ENCODE data around the gene ARMC3. TPM values are rescaled to one million over a fixed set of nuclear protein-coding genes. Genes with fewer than 3 reads are reported as not detected.
"Not testable (repeated sequence)": the region's sequence is repeated elsewhere in the genome, so short reads cannot be mapped to it uniquely, and the experiment has no call there.

The ARMC3 gene
- total RNA-seq, 1 donor: not detected

DNA sequence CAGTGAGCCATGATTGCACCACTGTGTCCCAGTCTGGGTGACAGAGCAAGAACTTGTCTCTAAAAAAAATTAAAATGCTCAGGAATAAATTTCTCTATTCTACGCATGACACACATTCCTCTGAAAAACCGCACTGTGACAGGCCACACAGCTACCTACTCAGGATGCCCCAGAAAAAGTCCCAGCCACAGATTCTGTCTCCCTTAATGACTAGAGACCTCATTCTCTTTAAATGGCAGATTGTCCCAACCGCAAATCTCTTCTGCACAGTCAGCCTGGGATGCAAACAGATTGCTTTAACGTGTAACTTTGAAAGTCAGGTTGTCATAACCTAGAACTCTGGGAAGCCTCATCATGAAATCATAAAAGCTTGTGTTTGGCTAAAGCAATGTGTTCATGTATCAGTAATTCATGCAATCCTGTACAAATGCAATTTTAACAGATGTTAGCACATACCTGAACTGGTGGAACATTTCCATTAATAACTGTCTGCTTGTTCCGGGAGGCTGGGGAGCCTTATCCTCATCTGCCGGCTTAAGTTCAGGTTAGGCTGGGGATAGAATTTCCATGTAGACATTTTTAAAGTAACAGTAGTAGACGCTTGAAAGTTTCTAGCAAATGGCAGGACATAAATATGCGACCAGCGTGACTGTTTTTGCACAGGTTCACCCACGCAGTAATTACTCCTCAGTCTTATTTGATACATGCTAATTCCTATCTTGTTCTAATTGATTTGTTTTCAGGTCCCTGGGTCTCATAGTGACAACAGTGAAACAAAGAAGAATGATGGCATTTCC, 141.4 kb downstream of the ARMC3 start:
- TF ChIP-seq, protein P1, sequence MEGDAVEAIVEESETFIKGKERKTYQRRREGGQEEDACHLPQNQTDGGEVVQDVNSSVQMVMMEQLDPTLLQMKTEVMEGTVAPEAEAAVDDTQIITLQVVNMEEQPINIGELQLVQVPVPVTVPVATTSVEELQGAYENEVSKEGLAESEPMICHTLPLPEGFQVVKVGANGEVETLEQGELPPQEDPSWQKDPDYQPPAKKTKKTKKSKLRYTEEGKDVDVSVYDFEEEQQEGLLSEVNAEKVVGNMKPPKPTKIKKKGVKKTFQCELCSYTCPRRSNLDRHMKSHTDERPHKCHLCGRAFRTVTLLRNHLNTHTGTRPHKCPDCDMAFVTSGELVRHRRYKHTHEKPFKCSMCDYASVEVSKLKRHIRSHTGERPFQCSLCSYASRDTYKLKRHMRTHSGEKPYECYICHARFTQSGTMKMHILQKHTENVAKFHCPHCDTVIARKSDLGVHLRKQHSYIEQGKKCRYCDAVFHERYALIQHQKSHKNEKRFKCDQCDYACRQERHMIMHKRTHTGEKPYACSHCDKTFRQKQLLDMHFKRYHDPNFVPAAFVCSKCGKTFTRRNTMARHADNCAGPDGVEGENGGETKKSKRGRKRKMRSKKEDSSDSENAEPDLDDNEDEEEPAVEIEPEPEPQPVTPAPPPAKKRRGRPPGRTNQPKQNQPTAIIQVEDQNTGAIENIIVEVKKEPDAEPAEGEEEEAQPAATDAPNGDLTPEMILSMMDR (IDR thresholded peaks at IDR 0.05; ENCODE audit: insufficient read depth, low read length): no peak
- H3K4me3 ChIP-seq (ENCODE audit: low read depth, low read length): no peak overlapping the region
- no peak for DNase-seq (ENCODE audit: low read depth)

DNA sequence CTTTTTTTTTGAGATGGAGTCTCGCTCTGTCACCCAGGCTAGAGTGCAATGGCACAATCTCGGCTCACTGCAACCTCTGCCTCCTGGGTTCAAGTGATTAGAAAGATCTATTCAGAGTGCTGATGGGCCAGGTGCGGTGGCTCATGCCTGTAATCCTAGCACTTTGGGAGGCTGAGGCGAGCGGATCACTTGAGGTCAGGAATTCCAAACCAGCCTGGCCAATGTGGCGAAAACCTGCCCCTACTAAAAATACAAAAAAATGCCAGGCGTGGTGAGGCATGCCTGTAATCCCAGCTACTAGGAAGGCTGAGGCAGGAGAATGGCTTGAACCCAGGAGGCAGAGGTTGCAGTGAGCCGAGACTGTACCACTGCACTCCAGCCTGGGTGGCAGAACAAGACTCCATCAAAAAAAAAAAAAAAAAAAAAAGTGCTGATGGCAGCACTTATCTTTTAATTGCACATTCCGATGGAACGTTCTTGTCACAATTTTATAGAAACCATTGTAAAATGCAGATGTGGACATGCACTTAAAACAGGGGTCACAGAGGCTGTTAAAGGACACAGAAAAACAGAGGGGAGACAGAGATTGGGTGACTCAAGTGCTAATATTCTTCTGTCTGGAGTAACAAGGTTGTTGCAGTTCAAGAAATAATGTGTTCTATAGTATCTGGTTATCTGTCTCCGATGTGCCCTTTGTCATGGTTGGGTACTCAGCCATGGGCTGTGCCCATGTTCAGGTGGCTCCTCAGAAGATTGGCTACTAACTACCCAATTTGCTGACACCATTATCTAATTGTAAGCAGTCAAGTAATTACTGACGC, 142.4 kb downstream of the ARMC3 start:
- not testable (repeated sequence) for H3K4me3 ChIP-seq (ENCODE audit: low read depth, low read length)

DNA sequence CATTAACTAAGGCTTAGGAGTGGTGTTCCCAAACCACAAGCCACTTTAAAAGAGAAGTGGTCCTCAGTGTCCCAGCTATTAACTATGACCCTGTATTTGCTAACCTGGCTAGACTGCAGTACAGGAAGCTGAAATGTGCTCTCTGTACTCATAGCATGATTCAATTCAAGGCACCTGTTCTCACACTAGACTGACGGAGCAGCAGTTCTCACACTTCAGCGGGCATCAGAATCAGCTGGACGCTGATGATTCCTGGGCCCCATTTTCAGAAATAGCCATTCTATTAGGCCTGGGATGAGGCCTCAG, 143.0 kb downstream of the ARMC3 start:
- TF ChIP-seq, protein P1 (IDR thresholded peaks at IDR 0.05; ENCODE audit: insufficient read depth, low read length): no peak
- no peak for DNase-seq (ENCODE audit: low read depth)
- no peak overlapping the region for H3K4me3 ChIP-seq (ENCODE audit: low read depth, low read length)

More for the DNA sequence above, 142.4 kb downstream of the ARMC3 start:
- DNase-seq (ENCODE audit: low read depth): not testable (repeated sequence)

DNA sequence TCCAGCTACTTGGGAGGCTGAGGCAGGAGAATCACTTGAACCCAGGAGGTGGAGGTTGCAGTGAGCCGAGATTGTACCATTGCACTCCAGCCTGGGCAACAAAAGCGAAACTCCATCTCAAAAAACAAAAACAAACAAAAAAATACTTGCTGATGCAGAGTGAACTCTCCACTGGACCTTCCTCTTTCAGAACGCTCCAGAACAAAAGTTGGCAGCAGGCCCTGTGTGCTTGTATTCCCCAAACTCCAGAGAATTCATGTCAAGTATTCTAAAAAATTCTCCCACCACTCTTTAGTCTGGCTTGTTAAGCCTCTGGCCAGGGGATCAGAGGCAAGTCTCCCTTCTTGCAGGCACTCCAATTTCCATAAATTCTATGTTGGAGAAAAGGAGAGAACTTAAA, 144.7 kb downstream of the ARMC3 start:
- not testable (repeated sequence) for DNase-seq (ENCODE audit: low read depth); H3K4me3 ChIP-seq (ENCODE audit: low read depth, low read length)

DNA sequence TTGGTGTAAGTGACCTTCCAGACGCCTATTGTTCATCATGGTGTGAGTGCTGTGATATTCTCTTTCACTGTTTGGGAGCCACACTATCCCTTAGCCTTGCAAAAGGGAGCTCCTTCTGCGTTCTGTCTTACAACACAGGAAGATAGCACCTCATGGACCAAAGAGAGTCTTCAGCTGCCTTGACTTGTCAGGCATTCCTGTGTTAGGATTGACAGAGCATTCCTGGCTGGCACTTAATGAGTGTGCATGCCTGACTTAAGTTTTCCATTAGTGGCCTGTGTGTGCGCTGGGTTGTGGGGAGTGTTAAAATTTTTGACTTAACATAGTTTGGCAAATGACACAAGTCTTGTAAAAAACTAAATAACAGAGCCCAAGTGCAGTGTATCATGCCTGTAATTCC, 145.7 kb downstream of the ARMC3 start:
- H3K4me3 ChIP-seq (ENCODE audit: low read depth, low read length): no peak overlapping the region
- no peak for DNase-seq (ENCODE audit: low read depth)
- TF ChIP-seq, protein P1 (IDR thresholded peaks at IDR 0.05; ENCODE audit: insufficient read depth, low read length): no peak

DNA sequence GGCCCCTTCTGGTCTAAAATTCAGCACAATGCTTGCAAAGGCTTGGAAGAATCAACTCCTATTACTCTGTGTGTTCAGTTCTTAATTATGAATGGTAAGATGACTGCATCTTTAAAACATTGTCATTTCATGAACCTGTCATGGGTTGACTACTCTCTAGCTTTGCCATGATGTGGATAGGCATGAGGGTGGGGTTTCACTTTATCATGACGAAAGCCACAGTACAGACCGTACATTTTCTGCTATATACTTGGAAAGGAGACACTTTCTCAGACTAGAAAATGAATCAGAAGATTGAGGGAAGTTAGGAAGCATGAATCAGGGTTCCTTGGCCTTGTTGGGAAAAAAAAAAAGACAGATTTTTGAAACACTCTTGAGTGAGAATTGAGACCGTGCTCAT, 147.8 kb downstream of the ARMC3 start:
- H3K4me3 ChIP-seq (ENCODE audit: low read depth, low read length): no peak overlapping the region
- TF ChIP-seq, protein P1 (IDR thresholded peaks at IDR 0.05; ENCODE audit: insufficient read depth, low read length): no peak
- no peak for DNase-seq (ENCODE audit: low read depth)

DNA sequence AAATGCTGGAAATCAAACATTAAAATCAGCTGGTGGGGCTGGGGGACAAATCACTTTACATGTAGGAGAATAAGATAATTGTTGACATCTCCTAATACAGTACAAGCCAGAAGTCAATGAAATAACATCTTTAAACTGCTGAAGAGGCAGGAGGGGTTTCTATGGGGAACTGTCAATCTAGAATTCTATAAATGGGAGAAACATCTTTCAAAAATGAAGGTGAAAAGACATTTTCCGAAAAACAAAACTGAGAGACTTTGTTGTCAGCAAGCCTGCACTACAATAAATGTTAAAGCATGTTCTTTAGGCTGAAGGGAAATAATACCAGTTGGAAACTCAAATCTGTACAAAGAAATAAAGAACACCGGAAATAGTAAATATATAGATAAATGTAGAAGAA, 150.3 kb downstream of the ARMC3 start:
- DNase-seq (ENCODE audit: low read depth): no peak
- TF ChIP-seq, protein P1 (IDR thresholded peaks at IDR 0.05; ENCODE audit: insufficient read depth, low read length): no peak
- no peak overlapping the region for H3K4me3 ChIP-seq (ENCODE audit: low read depth, low read length)

All from fibroblast of the aortic adventitia (primary cell).